GM21390 (cell line): Measurements from ENCODE around the gene TSPAN14.
A peak's percentile ranks its signal among the peaks of the same experiment; 100 is the strongest.

ENCODE experiments used
- ATAC-seq: cut with Tn5 transposase; IDR thresholded peaks from one replicate; pipeline ENCODE4 v1.9.1; 2021; ENCODE audit not compliant: unreplicated experiment

Gene TSPAN14

DNA sequence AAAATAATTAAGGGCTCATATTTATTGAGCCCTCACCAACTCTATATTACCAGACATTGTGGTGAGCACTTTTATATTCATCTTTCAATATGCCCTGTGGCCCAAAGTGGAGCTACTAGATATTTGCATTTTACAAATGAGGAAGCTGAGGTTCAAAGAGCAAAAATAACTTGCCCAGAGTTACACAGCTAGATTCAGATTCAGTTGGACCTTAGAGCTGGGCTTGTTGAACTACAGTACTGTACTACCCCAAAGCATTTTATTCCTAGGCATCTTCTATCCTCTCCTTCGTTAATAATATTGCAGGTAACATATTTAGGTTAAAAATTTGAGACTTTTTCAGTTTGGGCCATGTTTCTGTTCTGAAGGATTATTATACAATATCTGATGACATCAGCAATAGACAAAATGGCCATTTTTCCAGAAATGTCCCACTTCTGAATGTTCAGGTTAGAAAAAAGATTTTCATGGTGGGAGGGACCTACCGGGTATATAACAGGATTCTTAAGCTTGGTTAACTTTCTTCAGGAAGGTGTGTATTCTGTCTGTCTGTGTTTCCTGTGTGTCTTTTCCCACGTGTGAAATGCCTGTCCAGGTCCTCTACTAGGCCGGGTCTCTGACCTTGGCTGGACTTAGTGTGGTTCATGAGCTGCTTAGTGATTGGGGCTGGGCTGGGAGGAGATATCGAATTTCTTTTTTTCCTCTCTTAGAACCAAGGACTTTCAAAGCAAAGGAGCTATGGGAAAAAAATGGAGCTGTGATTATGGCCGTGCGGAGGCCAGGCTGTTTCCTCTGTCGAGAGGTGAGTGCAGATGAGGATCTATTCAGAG, 32.2 kb upstream of the TSPAN14 start:
- peak; percentile 95 for ATAC-seq

GRCh38 chr10:80425901-80426300, 28.2 kb upstream of the TSPAN14 start:
- ATAC-seq: no peak

GRCh38 chr10:80427541-80427940, 26.6 kb upstream of the TSPAN14 start:
- no peak for ATAC-seq

GRCh38 chr10:80429521-80429973, 24.6 kb upstream of the TSPAN14 start:
- ATAC-seq: no peak

GRCh38 chr10:80433134-80433533, 21.0 kb upstream of the TSPAN14 start:
- no peak for ATAC-seq

DNA sequence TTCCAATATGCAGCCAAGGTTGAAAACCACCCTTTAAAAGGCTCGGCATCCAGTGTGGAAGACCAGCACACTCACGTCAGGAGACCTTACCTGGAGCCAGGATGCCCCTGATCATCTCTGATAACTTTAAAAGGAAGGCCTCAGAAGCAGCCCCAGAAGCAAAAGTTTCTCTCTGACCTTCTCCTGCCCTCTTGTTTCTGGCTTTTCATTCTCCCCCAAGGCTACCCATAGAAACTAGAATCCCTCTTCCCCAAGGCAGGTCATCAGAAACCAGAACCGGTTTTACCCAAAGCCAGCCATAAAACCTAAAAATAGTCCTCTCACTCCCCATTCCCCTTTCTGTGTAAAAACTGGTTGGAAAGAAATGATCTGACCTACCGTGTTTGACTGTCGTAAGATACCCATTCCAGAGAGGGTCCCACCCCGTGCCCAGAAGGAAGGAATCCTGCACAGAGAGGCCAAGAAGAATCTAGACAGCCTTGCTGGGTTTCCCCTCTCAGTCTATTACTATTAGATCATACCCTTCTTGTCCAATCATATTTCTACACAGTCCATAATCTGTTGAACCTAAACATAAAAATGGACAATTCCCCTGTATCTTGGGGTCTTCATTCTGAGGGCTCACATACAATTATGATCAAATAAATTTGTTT, 17.5 kb upstream of the TSPAN14 start:
- no peak for ATAC-seq

GRCh38 chr10:80437227-80437626, 16.9 kb upstream of the TSPAN14 start:
- no peak for ATAC-seq

DNA sequence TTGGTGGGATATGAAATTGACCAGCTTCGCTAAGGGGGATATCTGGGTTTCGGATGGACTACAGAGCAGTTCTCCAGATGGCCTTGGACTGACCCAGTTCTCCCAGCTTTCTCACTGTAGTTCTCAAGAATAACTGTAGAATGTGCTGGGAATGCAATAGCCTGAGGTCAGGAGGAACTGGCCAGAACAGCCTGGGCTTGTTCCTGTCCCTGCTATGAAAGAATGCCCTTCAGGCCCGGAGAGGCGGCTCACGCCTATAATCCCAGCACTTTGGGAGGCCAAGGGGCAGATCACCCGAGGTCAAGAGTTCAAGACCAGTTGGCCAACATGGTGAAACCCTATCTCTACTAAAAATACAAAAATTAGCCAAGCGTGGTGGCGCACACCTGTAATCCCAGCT, 12.3 kb upstream of the TSPAN14 start:
- no peak for ATAC-seq

GRCh38 chr10:80442879-80443278, 11.2 kb upstream of the TSPAN14 start:
- no peak for ATAC-seq

GRCh38 chr10:80443531-80443974, 10.6 kb upstream of the TSPAN14 start:
- peak; percentile 49 for ATAC-seq

DNA sequence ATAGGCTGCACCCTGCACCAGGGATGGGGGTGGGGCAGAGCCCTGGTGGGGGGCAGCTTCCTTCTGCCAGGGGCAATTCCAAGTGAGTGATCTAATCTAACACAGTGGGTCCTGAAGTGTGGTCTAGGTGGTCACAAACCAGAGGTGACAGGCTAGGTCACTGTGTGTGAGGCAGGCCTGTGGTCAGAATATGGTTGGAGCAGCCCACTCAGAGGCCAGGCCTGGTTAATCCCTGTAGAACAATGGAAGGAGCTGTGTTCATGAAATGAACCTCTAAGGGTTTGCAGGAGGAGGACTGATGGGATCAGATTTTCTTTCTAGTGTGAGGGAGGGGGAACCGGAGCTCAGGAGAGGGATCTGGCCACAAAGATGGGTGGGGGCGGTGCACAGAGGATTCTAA, 10.0 kb upstream of the TSPAN14 start:
- no peak for ATAC-seq

DNA sequence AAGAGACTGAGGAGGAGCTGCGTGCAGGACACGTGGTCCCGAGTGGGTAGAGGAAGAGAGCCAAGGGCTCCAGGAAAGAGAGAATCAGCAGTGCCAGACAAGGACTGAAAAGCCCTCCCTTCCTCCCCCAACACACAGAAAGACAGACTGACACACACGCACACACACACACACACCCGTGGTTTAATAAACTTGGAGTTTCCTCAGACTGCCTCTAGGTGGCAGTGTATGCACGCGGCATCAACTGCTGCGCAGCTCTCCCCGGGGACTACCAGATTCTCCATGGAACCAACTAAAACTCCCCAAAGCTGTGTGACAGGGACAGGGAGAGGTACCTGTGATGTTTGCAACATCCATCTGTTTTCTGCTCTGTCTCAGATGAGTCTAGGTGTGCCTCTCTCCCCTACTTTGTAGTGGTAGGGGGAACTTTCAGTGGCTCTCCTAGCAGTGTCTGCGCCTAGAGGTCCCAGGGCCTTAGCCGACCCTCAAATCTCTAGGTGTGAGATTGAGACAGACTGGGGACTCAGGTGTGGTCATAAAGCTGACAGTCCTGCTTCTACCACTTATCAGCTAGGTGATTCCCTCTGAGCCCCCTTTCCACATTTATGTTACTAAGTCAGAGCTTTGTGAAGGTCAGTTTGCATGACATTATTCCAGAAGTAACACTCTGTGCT, 9.3 kb upstream of the TSPAN14 start:
- ATAC-seq: peak; percentile 77

- no peak for ATAC-seq
Measured at GRCh38 chr10:80447436-80448190, 6.5 kb upstream of the TSPAN14 start.

- no peak for ATAC-seq
Measured at GRCh38 chr10:80448209-80448942, 5.7 kb upstream of the TSPAN14 start.

- ATAC-seq: no peak
Measured at GRCh38 chr10:80449520-80449919, 4.6 kb upstream of the TSPAN14 start.

- no peak for ATAC-seq
Measured at GRCh38 chr10:80451132-80451531, 3.0 kb upstream of the TSPAN14 start.

- ATAC-seq: no peak
Measured at GRCh38 chr10:80452069-80452468, 2.0 kb upstream of the TSPAN14 start.

GRCh38 chr10:80452640-80453039, 1.5 kb upstream of the TSPAN14 start:
- no peak for ATAC-seq

DNA sequence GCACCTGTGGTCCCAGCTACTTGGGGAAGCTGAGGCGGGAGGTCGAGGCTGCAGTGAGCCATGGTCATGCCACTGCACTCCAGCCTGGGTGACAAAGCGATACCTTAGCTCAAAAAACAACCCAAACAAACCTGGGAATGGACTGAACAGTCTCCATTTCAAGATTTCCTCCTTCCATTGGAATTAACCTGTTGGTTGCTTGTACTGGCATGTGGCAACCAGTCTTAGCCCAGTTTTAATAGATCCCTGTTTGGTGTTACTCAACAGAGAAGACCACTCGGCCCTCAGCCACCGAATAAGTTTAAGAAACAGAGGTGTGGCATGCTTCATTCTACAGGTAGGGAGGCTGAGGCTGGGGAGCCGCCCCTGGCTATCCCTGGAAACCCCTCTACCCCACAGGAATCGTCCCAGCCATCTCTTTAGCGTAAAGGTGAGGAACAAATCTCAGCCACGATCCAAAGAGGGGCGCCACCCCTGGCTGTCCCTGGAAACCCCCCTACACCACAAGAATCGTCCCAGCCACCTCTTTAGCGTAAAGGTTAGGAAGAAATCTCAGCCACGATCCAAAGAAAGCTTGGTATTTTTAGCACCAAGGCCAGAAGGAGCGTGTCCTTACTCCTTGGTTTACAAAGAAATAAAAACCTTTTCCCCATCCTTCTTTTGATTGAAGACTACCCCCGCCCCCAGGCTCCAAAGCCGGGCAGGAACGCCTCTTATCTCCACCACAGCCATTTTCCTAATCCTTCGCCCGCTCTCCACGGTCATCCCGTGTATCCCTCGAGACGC, 861 bp upstream of the TSPAN14 start:
- ATAC-seq: no peak
